8988T (cell line): Measurements from ENCODE around the gene CD96.

Source experiments
- DNase-seq: peaks from one replicate; pipeline ENCODE4 v3.0.0; 2011

Gene CD96

GRCh38 chr3:111594781-111595180 lies 52.8 kb downstream of the CD96 start:
- DNase-seq = no peak

- DNase-seq = no peak
Observed at GRCh38 chr3:111595232-111595631, 53.2 kb downstream of the CD96 start, which contains the start of gene ZBED2. Gene ZBED2 (minus strand): TSS chr3:111595346. CDS start chr3:111594201, 1,145 bp downstream.

- no peak for DNase-seq
Observed at GRCh38 chr3:111596328-111596727, 54.3 kb downstream of the CD96 start.

- no peak for DNase-seq
Observed at GRCh38 chr3:111598139-111598538, 56.1 kb downstream of the CD96 start.

GRCh38 chr3:111598552-111598951 lies 56.6 kb downstream of the CD96 start:
- no peak for DNase-seq

- no peak for DNase-seq
Observed at GRCh38 chr3:111601810-111602209, 59.8 kb downstream of the CD96 start.

- no peak for DNase-seq
Observed at GRCh38 chr3:111603679-111604078, 61.7 kb downstream of the CD96 start.

- DNase-seq = no peak
Observed at GRCh38 chr3:111604119-111604518, 62.1 kb downstream of the CD96 start.

GRCh38 chr3:111605018-111605417 lies 63.0 kb downstream of the CD96 start:
- no peak for DNase-seq

GRCh38 chr3:111605493-111605892 lies 63.5 kb downstream of the CD96 start:
- no peak for DNase-seq

GRCh38 chr3:111607240-111607920 lies 65.4 kb downstream of the CD96 start:
- no peak for DNase-seq

- DNase-seq = no peak
Observed at GRCh38 chr3:111608383-111608782, 66.4 kb downstream of the CD96 start.

- no peak for DNase-seq
Observed at GRCh38 chr3:111609700-111610099, 67.7 kb downstream of the CD96 start.

GRCh38 chr3:111610189-111610588 lies 68.2 kb downstream of the CD96 start:
- no peak for DNase-seq

- DNase-seq = no peak
Observed at GRCh38 chr3:111610612-111611054, 68.6 kb downstream of the CD96 start.

GRCh38 chr3:111613294-111613693 lies 71.3 kb downstream of the CD96 start:
- no peak for DNase-seq

GRCh38 chr3:111615880-111616279 lies 73.9 kb downstream of the CD96 start:
- DNase-seq = no peak

GRCh38 chr3:111616417-111617105 lies 74.6 kb downstream of the CD96 start:
- DNase-seq = no peak

- DNase-seq = no peak
Observed at GRCh38 chr3:111617406-111617805, 75.4 kb downstream of the CD96 start.

GRCh38 chr3:111617912-111618601 lies 76.1 kb downstream of the CD96 start:
- no peak for DNase-seq

- no peak for DNase-seq
Observed at GRCh38 chr3:111618945-111619344, 76.9 kb downstream of the CD96 start.

- no peak for DNase-seq
Observed at GRCh38 chr3:111619833-111620232, 77.8 kb downstream of the CD96 start.

- peak; percentile 13 for DNase-seq
Observed at GRCh38 chr3:111621535-111621934, 79.5 kb downstream of the CD96 start.

GRCh38 chr3:111627092-111627491 lies 85.1 kb downstream of the CD96 start:
- no peak for DNase-seq
